Measurements from ENCODE around the gene MAST4. TPM values are rescaled to one million over a fixed set of nuclear protein-coding genes. Genes with fewer than 3 reads are reported as not detected.

MAST4 gene
- total and polyA plus RNA-seq, 2 of the 8 experiments (the other 6 are each of a cell fraction or from before 2014, with no cell fraction given), result 1.5 to 2.6 TPM

- TF ChIP-seq YY1 (IDR thresholded peaks at IDR 0.05; ENCODE audit: low read depth, low read length) (no peak), HDAC2 (IDR thresholded peaks at IDR 0.05; ENCODE audit: borderline replicate concordance in 1 of 2, low read depth in 2 of 2, low read length in 2 of 2) (no peak), NRF1 (IDR thresholded peaks at IDR 0.05; ENCODE audit: low read depth, low read length) (no peak), CREB1 (IDR thresholded peaks at IDR 0.05) (no peak), EZH2 (IDR thresholded peaks at IDR 0.05; ENCODE audit: low read depth, low read length, severe bottlenecking) (no peak), GTF2F1 (IDR thresholded peaks at IDR 0.05; ENCODE audit: borderline replicate concordance, low read depth, low read length) (no peak), MAFK (IDR thresholded peaks at IDR 0.05; ENCODE audit: low read depth, low read length) (no peak), CHD1 (IDR thresholded peaks at IDR 0.05; ENCODE audit: low read depth, low read length) (no peak), POU5F1 (IDR thresholded peaks at IDR 0.05; ENCODE audit: low read depth, low read length) (no peak), TCF12 (IDR thresholded peaks at IDR 0.05; ENCODE audit: low read depth, low read length) (no peak), SAP30 (IDR thresholded peaks at IDR 0.05; ENCODE audit: insufficient read depth, insufficient replicate concordance, low read length) (no peak), CTCF (IDR thresholded peaks at IDR 0.05; ENCODE audit: control extremely low read depth in 1 of 3, insufficient read depth in 1 of 3, low read depth in 1 of 3, low read length in 3 of 3) (no peak)
- H2AK5ac ChIP-seq (ENCODE audit: low read depth, low read length), result no peak overlapping the region
- no peak overlapping the region for H4K91ac ChIP-seq (replicated peaks; ENCODE audit: insufficient read length, low read length)
- H3K23me2 ChIP-seq (ENCODE audit: low read depth, low read length), result no peaks in the 10 kb centered on the region
- H3K9me3 ChIP-seq (ENCODE audit: insufficient read depth in 2 of 2, low read depth in 1 of 2, low read length in 1 of 2), result peaks cover 9 to 14% of the 10 kb centered on the region in 2 experiments; a peak in 2 of 4 replicates
- POLR2A ChIA-PET (ENCODE audit: partially characterized antibody), result no interaction called here
- H2BK5ac ChIP-seq (ENCODE audit: low read depth, low read length), result no peak overlapping the region
- H4K20me1 ChIP-seq (replicated peaks in 1 of 2; ENCODE audit: control insufficient read depth in 1 of 2, insufficient read depth in 2 of 2, low read length in 2 of 2), result no peaks in the 10 kb centered on the region
- no peaks in the 10 kb centered on the region for H3K79me1 ChIP-seq (ENCODE audit: low read depth, low read length)
- DNase-seq (ENCODE audit: low read depth in 1 of 2, low spot score in 2 of 2) (no peak), FAIRE-seq (no peak)
- no peak overlapping the region for H3K14ac ChIP-seq (ENCODE audit: insufficient read length)
- H3K23ac ChIP-seq (ENCODE audit: insufficient read length), result no peak overlapping the region
- no peaks in the 10 kb centered on the region for H3K36me3 ChIP-seq (ENCODE audit: control insufficient read depth in 2 of 4, insufficient read depth in 4 of 4, low read length in 3 of 4)
- H3K18ac ChIP-seq (ENCODE audit: extremely low read depth, low read length), result no peak overlapping the region
- H2BK15ac ChIP-seq (ENCODE audit: low read length), result no peak overlapping the region
- no peak overlapping the region for H4K8ac ChIP-seq (ENCODE audit: extremely low read depth, insufficient read depth, low read length)
- no peaks in the 10 kb centered on the region for H3K27me3 ChIP-seq (replicated peaks in 1 of 4; ENCODE audit: control insufficient read depth in 3 of 4, extremely low read depth in 1 of 4, insufficient read depth in 3 of 4, low read length in 3 of 4)
- no peaks in the 10 kb centered on the region for H3K79me2 ChIP-seq (ENCODE audit: control insufficient read depth in 1 of 2, insufficient read depth in 2 of 2, low read length in 2 of 2)
- no peak overlapping the region for H3K27ac ChIP-seq (ENCODE audit: low read depth, low read length)
- H4K5ac ChIP-seq (ENCODE audit: insufficient read length, low read depth, low read length), result no peak overlapping the region
- no peak overlapping the region for H3K9ac ChIP-seq (replicated peaks in 1 of 4; ENCODE audit: extremely low read depth in 1 of 4, low read depth in 3 of 4, low read length in 3 of 4)
- H3K4ac ChIP-seq (replicated peaks; ENCODE audit: insufficient read length, low read depth, low read length), result no peak overlapping the region
- H3K4me3 ChIP-seq (ENCODE audit: extremely low read depth in 1 of 4, insufficient read depth in 2 of 4, low read depth in 3 of 4, low read length in 4 of 4), result no peak overlapping the region
- WGBS, 2 experiments (ENCODE audit: extremely low coverage in 1 of 2, insufficient coverage in 1 of 2, insufficient read length in 1 of 2, insufficient replicate concordance in 2 of 2, low coverage in 1 of 2, low lambda C conversion rate in 2 of 2, missing lambda C conversion rate in 1 of 2), result 94% methylated on average over 1 of the region's 1 CpG; no CpG with 5 or more reads in 1 of the 2 experiments
- no peak overlapping the region for H3K56ac ChIP-seq (replicated peaks; ENCODE audit: insufficient read length, low read depth, low read length)
- no peak overlapping the region for H2BK12ac ChIP-seq (ENCODE audit: low read depth, low read length)
- H3K4me2 ChIP-seq (ENCODE audit: insufficient read depth in 1 of 2, low read depth in 2 of 2, low read length in 2 of 2), result no peak overlapping the region
- H2AFZ ChIP-seq (ENCODE audit: low read length), result no peak overlapping the region
- no peak overlapping the region for H2BK20ac ChIP-seq (ENCODE audit: low read length)
- no peaks in the 10 kb centered on the region for H3K4me1 ChIP-seq (replicated peaks in 1 of 4; ENCODE audit: control insufficient read depth in 3 of 4, insufficient read depth in 4 of 4, low read length in 3 of 4)
- CTCF ChIA-PET (ENCODE audit: partially characterized antibody), result no interaction called here
- no peak overlapping the region for H2BK120ac ChIP-seq (replicated peaks; ENCODE audit: low read depth, low read length)
Measured at GRCh38 chr5:66653325-66653724, 57.1 kb downstream of the MAST4 start.

All from H1 (cell line).